ENCODE results near the gene PRCP. TPM values are rescaled to one million over a fixed set of nuclear protein-coding genes. Genes with fewer than 3 reads are reported as not detected.

PRCP gene
- polyA plus RNA-seq, 3 donors = 224 to 275 (median 264) TPM

DNA sequence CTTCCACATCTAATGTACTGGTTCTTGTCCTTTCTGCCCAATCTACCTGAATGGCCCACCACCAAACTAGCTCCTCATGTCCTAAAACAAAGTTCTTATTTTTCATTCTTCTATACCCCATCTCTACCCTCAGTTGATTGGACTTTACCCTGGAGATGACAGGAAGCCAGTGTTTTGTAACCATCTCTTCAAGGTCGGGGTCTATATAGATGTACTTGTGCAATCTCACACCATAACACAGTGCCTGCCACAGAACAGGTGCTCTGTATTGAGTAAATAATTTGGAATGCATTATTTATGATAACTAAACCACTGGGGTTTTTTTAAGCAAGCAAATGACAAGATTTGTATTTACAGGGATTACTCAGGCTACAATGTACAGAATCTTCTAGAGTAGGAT, 89.9 kb downstream of the PRCP start:
- DNase-seq (ENCODE audit: extremely low read depth in 1 of 11, low read depth in 9 of 11, low spot score in 4 of 11) = no peak

- no peak for DNase-seq (ENCODE audit: extremely low read depth in 1 of 11, low read depth in 9 of 11, low spot score in 4 of 11)
Observed at GRCh38 chr11:82807646-82808045, 92.6 kb downstream of the PRCP start.

DNA sequence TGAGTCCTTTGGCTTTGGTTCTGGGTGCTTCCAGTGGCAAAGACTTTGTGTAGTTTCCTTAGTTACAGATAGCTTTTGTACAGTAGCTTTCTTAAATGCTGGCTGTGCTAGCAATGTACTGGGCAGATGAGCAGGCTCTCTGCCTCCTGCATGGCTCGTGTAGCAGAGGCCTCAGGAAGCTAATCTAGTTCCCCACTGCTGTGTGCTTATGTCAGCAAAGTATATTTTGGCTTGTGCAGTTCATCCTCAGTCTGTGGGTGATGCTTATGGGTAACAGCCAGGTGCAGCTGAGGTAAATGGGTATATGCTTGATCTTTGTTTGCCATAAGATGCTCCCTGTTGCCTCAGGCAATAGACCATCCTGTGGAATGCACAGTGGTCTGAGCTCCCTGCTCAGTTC, 97.5 kb downstream of the PRCP start:
- DNase-seq (ENCODE audit: extremely low read depth in 1 of 11, low read depth in 9 of 11, low spot score in 4 of 11) = no peak

DNA sequence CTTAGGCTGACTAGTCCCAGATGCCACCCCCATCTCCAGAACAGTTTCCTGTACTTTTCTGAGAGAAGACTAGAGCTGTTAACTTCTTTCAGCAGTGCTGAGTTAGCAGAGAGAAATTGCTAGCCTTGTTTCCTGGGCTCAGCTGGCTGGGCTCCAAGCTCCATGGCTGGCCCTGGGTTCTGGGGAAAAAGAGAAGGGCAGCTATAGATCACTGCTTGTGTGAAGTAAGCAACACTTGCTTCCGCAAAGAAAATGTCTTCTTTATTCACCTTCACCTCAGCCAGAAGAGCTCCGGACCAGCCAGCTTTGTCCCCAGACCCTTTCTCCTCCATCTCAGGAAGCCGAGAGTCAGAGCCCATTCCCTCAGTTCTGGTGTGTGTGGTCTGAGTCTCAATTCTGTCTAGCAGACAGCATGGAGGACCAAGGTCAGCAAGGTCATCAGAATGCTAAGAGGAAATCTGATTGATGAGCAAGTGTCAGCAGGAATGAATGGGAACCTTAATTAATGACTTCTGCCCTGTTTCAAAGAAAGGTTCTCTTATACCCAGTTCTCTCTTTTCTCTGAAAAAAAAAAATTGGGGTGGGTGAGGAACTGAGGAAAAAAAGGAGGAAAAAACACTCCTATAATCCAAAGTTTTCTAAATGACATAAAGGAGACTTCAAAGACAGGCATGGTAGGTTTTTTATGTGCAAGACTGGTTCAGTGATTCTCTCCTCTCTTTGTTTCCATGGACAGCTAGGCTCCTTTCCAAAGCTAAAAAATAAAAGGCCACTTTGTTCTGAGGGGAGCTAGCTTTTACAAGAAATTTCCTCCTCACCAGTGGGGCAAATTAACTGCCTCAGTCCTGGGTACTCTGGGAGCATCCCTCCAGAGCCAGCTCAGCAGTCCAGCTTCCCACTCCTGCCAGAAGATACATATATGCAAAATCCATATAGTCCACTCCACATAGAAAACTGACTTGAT, 103.0 kb downstream of the PRCP start:
- DNase-seq (ENCODE audit: extremely low read depth in 1 of 11, low read depth in 9 of 11, low spot score in 4 of 11) = no peak

DNA sequence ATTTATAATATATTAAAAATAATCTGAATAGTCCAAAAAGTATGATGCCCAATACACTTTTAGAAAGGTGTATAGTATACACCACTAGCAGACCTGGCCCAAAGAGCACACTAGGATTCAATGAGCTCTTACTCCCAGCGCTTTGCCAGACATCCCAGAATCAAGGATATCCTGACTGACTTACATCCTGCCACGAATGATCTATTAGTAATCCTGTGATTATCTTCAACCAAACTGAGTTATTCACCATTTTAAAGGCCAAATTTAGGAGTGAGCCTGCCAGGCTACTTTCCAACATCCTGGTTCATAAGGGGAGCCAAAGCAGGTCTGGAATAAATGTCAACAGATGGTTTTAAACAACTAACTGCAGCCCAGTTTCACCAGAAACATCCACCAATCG, 105.7 kb downstream of the PRCP start:
- no peak for DNase-seq (ENCODE audit: extremely low read depth in 1 of 11, low read depth in 9 of 11, low spot score in 4 of 11)

DNA sequence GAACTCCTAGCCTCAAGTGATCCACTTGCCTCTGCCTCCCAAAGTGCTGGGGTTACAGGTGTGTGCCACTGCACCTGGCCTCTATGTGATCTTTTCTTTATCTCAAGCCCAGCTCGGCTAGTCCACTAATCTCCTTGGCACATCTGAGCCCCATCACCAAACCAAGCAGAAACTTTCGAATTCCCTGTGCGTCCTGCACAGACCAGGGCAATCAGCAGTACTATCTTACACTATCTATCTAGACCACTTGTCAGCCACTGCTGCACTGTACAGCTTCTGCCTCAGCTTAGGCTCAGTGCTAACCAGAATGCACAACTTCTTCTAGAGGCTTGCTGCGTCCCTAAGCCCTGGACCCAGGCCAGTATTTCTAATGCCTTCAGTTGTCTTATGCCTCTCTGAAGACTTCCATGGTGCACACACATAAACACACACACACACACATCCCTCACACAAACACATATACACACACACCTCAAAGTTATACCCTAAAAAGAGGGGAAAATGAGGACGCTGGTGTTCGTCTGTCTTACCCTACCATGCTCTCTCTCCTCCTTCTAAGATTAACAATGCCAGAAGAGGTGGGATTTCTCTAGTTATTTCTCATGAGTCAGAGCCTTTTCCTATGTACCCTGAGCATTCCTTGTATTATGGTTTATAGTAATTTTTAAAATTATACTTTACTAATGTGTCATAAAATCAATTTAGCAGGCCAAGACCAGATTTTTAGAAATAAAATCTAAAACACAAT, 107.2 kb downstream of the PRCP start:
- DNase-seq (ENCODE audit: extremely low read depth in 1 of 11, low read depth in 9 of 11, low spot score in 4 of 11) = no peak

DNA sequence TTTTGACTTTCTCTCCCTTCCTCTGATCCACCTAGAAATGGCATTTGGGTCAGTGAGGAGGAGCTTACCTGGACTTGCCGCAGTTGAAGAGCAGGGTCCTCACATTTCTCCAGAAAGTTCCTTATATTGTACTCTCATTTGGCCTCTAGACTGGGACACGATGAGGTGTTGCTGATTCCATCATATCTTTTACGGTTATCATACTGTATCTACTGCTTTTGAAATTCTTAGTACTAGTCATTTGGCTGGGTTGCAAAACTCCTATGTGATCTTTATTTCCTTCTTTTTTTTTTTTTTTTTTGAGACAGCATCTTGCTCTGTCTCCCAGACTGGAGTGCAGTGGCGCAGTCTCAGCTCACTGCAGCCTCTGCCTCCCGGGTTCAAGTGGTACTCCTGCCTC, 107.9 kb downstream of the PRCP start:
- DNase-seq (ENCODE audit: extremely low read depth in 1 of 11, low read depth in 9 of 11, low spot score in 4 of 11) = no peak

DNA sequence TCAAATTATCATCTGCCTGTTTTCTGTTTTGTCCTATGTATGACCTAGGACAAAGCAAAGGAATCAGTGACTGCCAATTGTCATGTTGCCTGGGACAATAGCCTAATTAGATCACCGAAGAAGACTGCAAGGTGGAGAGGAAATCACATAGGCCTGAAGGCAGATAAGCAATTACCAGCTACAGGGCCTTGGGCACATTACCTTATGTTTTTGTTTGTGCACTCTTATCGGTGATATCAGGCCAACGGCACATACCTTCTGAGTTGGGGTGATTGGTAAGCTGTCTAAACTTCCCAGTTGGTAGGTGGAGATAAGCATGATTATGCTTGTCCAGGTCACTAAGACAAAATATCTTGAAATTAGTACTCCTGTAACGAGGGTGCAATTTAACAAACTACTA, 108.5 kb downstream of the PRCP start:
- no peak for DNase-seq (ENCODE audit: extremely low read depth in 1 of 11, low read depth in 9 of 11, low spot score in 4 of 11)

DNA sequence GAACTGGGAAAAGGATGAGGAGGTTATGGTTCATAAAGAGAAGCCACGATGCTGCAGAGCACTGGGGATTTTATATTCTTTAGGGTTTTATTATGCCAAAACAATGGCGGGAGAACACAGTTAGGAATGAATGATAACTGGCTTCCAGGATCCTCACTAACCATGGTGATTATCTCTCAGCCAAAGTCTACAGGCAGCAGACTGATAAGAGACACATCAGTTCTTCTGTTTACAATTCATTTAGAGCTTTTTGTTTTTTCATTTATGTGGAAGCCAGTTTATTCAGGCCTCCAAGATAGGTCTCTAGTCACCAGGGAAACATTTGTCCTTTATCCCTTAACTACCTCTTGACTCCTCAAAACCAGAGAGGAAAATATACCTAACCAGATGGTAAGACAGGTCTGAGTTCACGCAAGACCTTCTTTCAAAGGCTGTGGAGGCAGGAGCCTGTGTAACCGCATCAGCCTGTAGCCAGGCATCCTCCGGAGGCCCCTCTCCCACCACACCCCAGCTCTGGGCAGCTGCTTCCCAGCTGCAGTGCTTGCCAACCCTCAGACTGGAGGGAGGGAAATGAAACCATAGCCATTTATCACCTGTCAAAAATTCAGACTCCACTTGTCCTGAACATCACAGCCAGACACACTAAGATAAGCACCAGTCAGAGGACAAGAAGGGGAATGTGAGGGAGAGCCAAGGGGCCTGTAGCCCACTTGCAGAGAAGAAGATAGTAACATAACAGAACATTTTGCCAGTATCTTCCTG, 109.3 kb downstream of the PRCP start:
- DNase-seq (ENCODE audit: extremely low read depth in 1 of 11, low read depth in 9 of 11, low spot score in 4 of 11) = no peak

GRCh38 chr11:82787981-82788380, 112.2 kb downstream of the PRCP start:
- no peak for DNase-seq (ENCODE audit: extremely low read depth in 1 of 11, low read depth in 9 of 11, low spot score in 4 of 11)

- DNase-seq (ENCODE audit: extremely low read depth in 1 of 11, low read depth in 9 of 11, low spot score in 4 of 11) = no peak
Observed at GRCh38 chr11:82786836-82787235, 113.4 kb downstream of the PRCP start.

DNA sequence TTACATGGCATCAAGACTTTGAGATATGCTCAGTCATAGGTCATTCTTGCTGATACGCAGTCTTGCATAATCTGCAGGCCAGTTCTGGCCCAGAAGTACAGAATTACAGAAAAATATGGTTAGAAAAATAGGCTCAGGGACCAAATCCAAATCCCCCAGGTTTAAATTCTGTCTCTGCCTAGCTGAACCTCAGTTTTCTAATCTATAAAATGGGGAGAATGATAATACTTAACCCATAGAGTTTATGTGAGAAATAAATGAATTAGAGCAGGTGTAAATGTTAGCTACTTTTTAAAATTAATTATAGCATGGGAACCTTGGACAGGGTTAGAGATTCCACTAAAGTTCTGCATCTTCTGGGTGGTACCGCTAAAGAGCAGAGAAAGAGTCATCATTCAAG, 114.2 kb downstream of the PRCP start:
- DNase-seq (ENCODE audit: extremely low read depth in 1 of 11, low read depth in 9 of 11, low spot score in 4 of 11) = no peak

DNA sequence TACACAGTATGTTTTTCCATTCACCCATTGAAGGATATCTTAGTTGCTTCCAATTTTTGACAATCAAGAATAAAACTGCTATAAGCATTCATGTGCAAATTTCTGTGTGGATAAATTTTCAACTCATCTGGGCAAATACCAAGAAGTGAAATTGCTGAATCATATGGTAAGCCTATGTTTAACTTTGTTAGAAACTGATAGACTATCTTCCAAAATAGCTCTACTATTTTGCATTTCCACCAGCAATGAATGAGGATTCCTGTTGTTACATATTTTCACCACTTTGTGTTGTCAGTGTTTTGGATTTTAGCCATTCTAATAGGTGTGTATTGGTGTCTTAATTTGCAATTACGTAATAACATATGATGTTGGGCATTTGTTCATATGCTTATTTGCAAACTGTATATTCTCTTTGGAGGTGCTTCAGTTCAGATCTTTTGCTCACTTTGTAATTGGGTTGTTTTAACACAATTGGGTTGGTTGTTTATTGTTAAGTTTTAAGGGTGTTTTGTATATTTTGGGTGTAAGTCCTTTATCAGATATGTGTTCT, 117.3 kb downstream of the PRCP start:
- DNase-seq (ENCODE audit: extremely low read depth in 1 of 11, low read depth in 9 of 11, low spot score in 4 of 11) = no peak

DNA sequence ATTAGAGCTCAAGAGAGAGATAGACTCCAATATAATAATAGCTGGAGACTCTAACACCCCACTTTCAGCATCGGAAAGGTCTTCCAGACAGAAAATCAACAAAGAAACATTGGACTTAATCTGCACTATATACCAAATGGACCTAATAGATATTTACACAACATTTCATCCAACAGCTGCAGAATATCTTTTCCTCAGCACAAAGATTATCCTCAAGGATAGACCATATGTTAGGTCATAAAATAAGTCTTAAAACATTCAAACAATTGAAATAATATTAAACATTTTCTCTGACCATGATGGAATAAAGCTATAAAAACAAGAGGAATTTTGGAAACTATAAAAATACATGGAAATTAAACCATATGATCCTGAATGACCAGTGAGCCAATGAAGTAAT, 121.5 kb downstream of the PRCP start:
- peak in 5 of 11 donors; percentile 6 to 52 (median 34) for DNase-seq (ENCODE audit: extremely low read depth in 1 of 11, low read depth in 9 of 11, low spot score in 4 of 11)

- DNase-seq (ENCODE audit: extremely low read depth in 1 of 11, low read depth in 9 of 11, low spot score in 4 of 11) = no peak
Observed at GRCh38 chr11:82776377-82776776, 123.9 kb downstream of the PRCP start.

GRCh38 chr11:82775736-82776346, 124.4 kb downstream of the PRCP start:
- DNase-seq (ENCODE audit: extremely low read depth in 1 of 11, low read depth in 9 of 11, low spot score in 4 of 11) = no peak

DNA sequence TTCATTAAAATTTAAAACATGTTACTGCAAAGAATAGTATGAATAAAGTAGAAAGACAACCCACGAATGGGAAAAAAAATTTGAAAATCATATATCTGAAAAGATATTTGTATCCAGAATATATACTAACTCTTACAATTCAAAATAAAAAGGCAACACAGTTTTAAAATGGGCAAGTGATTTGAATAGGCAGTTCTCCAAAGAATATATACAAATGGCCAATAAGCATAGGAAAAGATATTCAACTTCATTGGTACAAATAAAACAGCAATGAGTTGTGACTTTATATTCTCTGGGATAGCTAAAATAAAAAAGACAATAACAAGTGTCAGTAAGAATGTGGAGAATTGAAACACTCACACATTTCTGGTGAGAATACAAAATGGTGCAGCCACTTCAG, 125.0 kb downstream of the PRCP start:
- DNase-seq (ENCODE audit: extremely low read depth in 1 of 11, low read depth in 9 of 11, low spot score in 4 of 11) = no peak

All from renal cortex interstitium (tissue), 11 donors.